ENCODE measurements around the gene SLC35B1. TPM values are rescaled to one million over a fixed set of nuclear protein-coding genes. Genes with fewer than 3 reads are reported as not detected.

Gene SLC35B1
- total and polyA plus RNA-seq, 10 of the 15 experiments (the other 5 are each of a cell fraction or from before 2014, with no cell fraction given) = 40.0 to 113 (median 51.6) TPM

- TF ChIP-seq, protein P1, sequence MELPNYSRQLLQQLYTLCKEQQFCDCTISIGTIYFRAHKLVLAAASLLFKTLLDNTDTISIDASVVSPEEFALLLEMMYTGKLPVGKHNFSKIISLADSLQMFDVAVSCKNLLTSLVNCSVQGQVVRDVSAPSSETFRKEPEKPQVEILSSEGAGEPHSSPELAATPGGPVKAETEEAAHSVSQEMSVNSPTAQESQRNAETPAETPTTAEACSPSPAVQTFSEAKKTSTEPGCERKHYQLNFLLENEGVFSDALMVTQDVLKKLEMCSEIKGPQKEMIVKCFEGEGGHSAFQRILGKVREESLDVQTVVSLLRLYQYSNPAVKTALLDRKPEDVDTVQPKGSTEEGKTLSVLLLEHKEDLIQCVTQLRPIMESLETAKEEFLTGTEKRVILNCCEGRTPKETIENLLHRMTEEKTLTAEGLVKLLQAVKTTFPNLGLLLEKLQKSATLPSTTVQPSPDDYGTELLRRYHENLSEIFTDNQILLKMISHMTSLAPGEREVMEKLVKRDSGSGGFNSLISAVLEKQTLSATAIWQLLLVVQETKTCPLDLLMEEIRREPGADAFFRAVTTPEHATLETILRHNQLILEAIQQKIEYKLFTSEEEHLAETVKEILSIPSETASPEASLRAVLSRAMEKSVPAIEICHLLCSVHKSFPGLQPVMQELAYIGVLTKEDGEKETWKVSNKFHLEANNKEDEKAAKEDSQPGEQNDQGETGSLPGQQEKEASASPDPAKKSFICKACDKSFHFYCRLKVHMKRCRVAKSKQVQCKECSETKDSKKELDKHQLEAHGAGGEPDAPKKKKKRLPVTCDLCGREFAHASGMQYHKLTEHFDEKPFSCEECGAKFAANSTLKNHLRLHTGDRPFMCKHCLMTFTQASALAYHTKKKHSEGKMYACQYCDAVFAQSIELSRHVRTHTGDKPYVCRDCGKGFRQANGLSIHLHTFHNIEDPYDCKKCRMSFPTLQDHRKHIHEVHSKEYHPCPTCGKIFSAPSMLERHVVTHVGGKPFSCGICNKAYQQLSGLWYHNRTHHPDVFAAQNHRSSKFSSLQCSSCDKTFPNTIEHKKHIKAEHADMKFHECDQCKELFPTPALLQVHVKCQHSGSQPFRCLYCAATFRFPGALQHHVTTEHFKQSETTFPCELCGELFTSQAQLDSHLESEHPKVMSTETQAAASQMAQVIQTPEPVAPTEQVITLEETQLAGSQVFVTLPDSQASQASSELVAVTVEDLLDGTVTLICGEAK (IDR thresholded peaks at IDR 0.05; ENCODE audit: borderline replicate concordance) = no peak
- peak; percentile 91 for TF ChIP-seq DPF2 (IDR thresholded peaks at IDR 0.05)
- TF ChIP-seq SIX5 (IDR thresholded peaks at IDR 0.05; ENCODE audit: low read depth, low read length, severe bottlenecking) = no peak
- TF ChIP-seq TAF1 (IDR thresholded peaks at IDR 0.05; ENCODE audit: borderline replicate concordance, low read depth, low read length) = peak; percentile 64; the same call in 1 of the 2 replicates
- no peak for TF ChIP-seq ASH2L (IDR thresholded peaks at IDR 0.05; ENCODE audit: borderline replicate concordance, low read depth)
- TF ChIP-seq MYC (IDR thresholded peaks at IDR 0.05; ENCODE audit: insufficient read depth, insufficient read length, insufficient replicate concordance, low read length, severe bottlenecking) = no peak
- peak; percentile 51 for TF ChIP-seq KLF5 (IDR thresholded peaks at IDR 0.05; ENCODE audit: partially characterized antibody)
- peak; percentile 87; the same call in 1 of the 2 replicates for TF ChIP-seq RCOR1 (conservative IDR thresholded peaks at IDR 0.05; ENCODE audit: low read depth, low read length)
- no peak for TF ChIP-seq HDAC6 (IDR thresholded peaks at IDR 0.05; ENCODE audit: unreplicated experiment)
- peak; percentile 69 for TF ChIP-seq ZNF24 (IDR thresholded peaks at IDR 0.05)
- no peak for TF ChIP-seq ZNF384 (IDR thresholded peaks at IDR 0.05; ENCODE audit: borderline replicate concordance, low read depth, low read length)
- 0 out of 2 replicates have a peak, but pooled peaks have one; percentile 48 for TF ChIP-seq TARDBP (IDR thresholded peaks at IDR 0.05; ENCODE audit: borderline replicate concordance)
- peak; percentile 87 for TF ChIP-seq NR2F1 (conservative IDR thresholded peaks at IDR 0.05)
- TF ChIP-seq EP300 (IDR thresholded peaks at IDR 0.05; ENCODE audit: borderline replicate concordance in 1 of 2, control insufficient read depth in 1 of 2, low read depth in 2 of 2, low read length in 2 of 2) = peak; percentile 92 to 97
- TF ChIP-seq USF1 (IDR thresholded peaks at IDR 0.05; ENCODE audit: borderline replicate concordance, extremely low read length, insufficient read depth, low read depth, low read length) = no peak
- no peak for TF ChIP-seq BCLAF1 (IDR thresholded peaks at IDR 0.05)
- peak; percentile 91 for TF ChIP-seq TCF3 (IDR thresholded peaks at IDR 0.05; ENCODE audit: borderline replicate concordance, insufficient read depth, low read depth, low read length)
- TF ChIP-seq SUPT20H (IDR thresholded peaks at IDR 0.05; ENCODE audit: borderline replicate concordance, control insufficient read depth, low read depth, low read length) = no peak
- peak; percentile 76; the same call in 1 of the 3 replicates for TF ChIP-seq POU2F2 (IDR thresholded peaks at IDR 0.05; ENCODE audit: borderline replicate concordance, low read depth, low read length)
- TF ChIP-seq NRF1 (conservative IDR thresholded peaks at IDR 0.05; ENCODE audit: low read depth, low read length) = 0 out of 2 replicates have a peak, but pooled peaks have one; percentile 1
- peak; percentile 85 for TF ChIP-seq CREM (IDR thresholded peaks at IDR 0.05; ENCODE audit: low read depth)
Observed at GRCh38 chr17:49748791-49749190, 41.0 kb upstream of the SLC35B1 start (continued).
